ENCODE measurements around the gene TEN1. TPM values are rescaled to one million over a fixed set of nuclear protein-coding genes. Genes with fewer than 3 reads are reported as not detected.

Gene TEN1
- total and polyA plus RNA-seq, 2 of the 13 experiments (the other 11 are each of a cell fraction or from before 2014, with no cell fraction given): 18.0 to 21.3 TPM

GRCh38 chr17:76032073-76032779, 53.2 kb downstream of the TEN1 start (continued):
- TF ChIP-seq ZNF646 (CRISPR knock-in tag; IDR thresholded peaks at IDR 0.05) (no peak), RNF219 (CRISPR knock-in tag; IDR thresholded peaks at IDR 0.05) (no peak), SRY (CRISPR knock-in tag; IDR thresholded peaks at IDR 0.05) (no peak), ZNF333 (CRISPR knock-in tag; IDR thresholded peaks at IDR 0.05; ENCODE audit: borderline replicate concordance) (no peak), HNRNPL (IDR thresholded peaks at IDR 0.05; ENCODE audit: low read depth, low read length) (peak; percentile 99), ZNF362 (CRISPR knock-in tag; IDR thresholded peaks at IDR 0.05; ENCODE audit: borderline replicate concordance) (no peak), ELF4 (CRISPR knock-in tag; IDR thresholded peaks at IDR 0.05; ENCODE audit: borderline replicate concordance) (no peak), GLI4 (CRISPR knock-in tag; IDR thresholded peaks at IDR 0.05; ENCODE audit: borderline replicate concordance) (no peak), TFAP4 (IDR thresholded peaks at IDR 0.05; ENCODE audit: borderline replicate concordance, low read depth) (peak; percentile 58; the same call in 1 of the 2 replicates), ETS1 (CRISPR knock-in tag; IDR thresholded peaks at IDR 0.05) (no peak), RCOR2 (CRISPR knock-in tag; IDR thresholded peaks at IDR 0.05) (peak; percentile 78; the same call in 1 of the 2 replicates), KDM1A (CRISPR knock-in tag; IDR thresholded peaks at IDR 0.05) (no peak), CHD4 (IDR thresholded peaks at IDR 0.05; ENCODE audit: borderline replicate concordance, low read length) (no peak), SOX5 (CRISPR knock-in tag; IDR thresholded peaks at IDR 0.05; ENCODE audit: borderline replicate concordance) (peak; percentile 37; the same call in 1 of the 2 replicates), ZNF780A (CRISPR knock-in tag; IDR thresholded peaks at IDR 0.05) (no peak), ZNF556 (CRISPR knock-in tag; IDR thresholded peaks at IDR 0.05; ENCODE audit: borderline replicate concordance) (no peak), TBL1XR1 (IDR thresholded peaks at IDR 0.05; ENCODE audit: borderline replicate concordance, low read length, partially characterized antibody) (no peak)

All from HepG2 (cell line).